Sigmoid colon (tissue), 7 donors: ENCODE measurements around the gene PSMB11. TPM values are rescaled to one million over a fixed set of nuclear protein-coding genes. Genes with fewer than 3 reads are reported as not detected.
A peak's percentile ranks its signal among the peaks of the same experiment; 100 is the strongest.

Experiments used
- DNase-seq: peaks from one replicate; pipeline ENCODE4 v3.0.0-alpha.2; 2019
- H3K27ac ChIP-seq, 4 donors: fragments of 200-600 bp; sonication (generic); one replicate each; pipeline ENCODE4 v1.5.1; 2016 to 2019; ENCODE audit warnings: mild to moderate bottlenecking in 1 of 4
- H3K27me3 ChIP-seq, 3 donors: fragments of 200-600 bp; sonication (generic); one replicate each; pipeline ENCODE4 v1.5.1; 2019; ENCODE audit warnings: mild to moderate bottlenecking in 1 of 3
- H3K36me3 ChIP-seq, 4 donors: fragments of 200-600 bp; sonication (generic); one replicate each; pipeline ENCODE4 v1.5.1; 2016 to 2019
- H3K4me1 ChIP-seq, 4 donors: fragments of 200-600 bp; sonication (generic); one replicate each; pipeline ENCODE4 v1.5.1; 2017 to 2019
- H3K4me3 ChIP-seq, 4 donors: fragments of 200-600 bp; sonication (generic); one replicate each; pipeline ENCODE4 v1.5.1; 2017 to 2019; ENCODE audit warnings: mild to moderate bottlenecking in 2 of 4, moderate library complexity in 1 of 4
- H3K9me3 ChIP-seq, 4 donors: fragments of 200-600 bp in 3 of 4; sonication (generic) in 3 of 4; one replicate each; pipeline versions ENCODE4 v1.5.1 to v1.6.1; 2013 to 2019
- CTCF ChIP-seq, 4 experiments: fragments of 450-650 bp in 3 of 4; fragments of 200-600 bp in 1 of 4; IDR thresholded peaks; one replicate each; pipeline ENCODE4 v1.5.1; 2016 to 2019; ENCODE audit warnings: antibody characterized with exemption in 4 of 4, mild to moderate bottlenecking in 3 of 4, moderate library complexity in 2 of 4
- EP300 ChIP-seq, 4 donors: sonication (generic); formaldehyde crosslinking; IDR thresholded peaks; one replicate each; pipeline ENCODE4 v1.6.1; 2017; ENCODE audit warnings: antibody characterized with exemption in 4 of 4
- POLR2A ChIP-seq, 2 donors: fragments of 450-650 bp; IDR thresholded peaks; one replicate each; pipeline ENCODE4 v1.6.1; 2016; ENCODE audit warnings: antibody characterized with exemption in 2 of 2, mild to moderate bottlenecking in 2 of 2, moderate library complexity in 2 of 2
- POLR2AphosphoS5 ChIP-seq, 4 donors: sonication (generic); formaldehyde crosslinking; IDR thresholded peaks; one replicate each; pipeline ENCODE4 v1.6.1; 2017; ENCODE audit warnings: antibody characterized with exemption in 4 of 4
- WGBS, 2 donors: extraction: QIAGEN DNeasy Blood & Tissue Kit; methylation state at CpG; one replicate each; pipeline ENCODE4 v1.1.7; 2013; 5-methylcytosine and 5-hydroxymethylcytosine counted together
- intact Hi-C: fragments of 100-400 bp; cut with DNase I; formaldehyde crosslinking; loops from one replicate; pipeline ENCODE4 v1.15.1; 2023
- polyA plus RNA-seq, 3 donors: library from polyadenylated mRNA; stranded (reverse); fragments of 200-250 nt; gene quantifications; one replicate each; pipeline ENCODE4 v1.2.3, GENCODE V29; 2013
- total RNA-seq, 4 donors: library from RNA; depleted of rRNA; stranded (reverse); fragments of >200 nt; gene quantifications; one replicate each; pipeline ENCODE4 v1.1.0, GENCODE V29; 2016
- donor health status: healthy with polysubstance abuse.
- donor health status: Bipolar disorder and iron deficiency.
- donor health status: healthy.

Gene PSMB11
- total and polyA plus RNA-seq, 7 donors = 0.06 to 0.41 TPM; not detected in 5

GRCh38 chr14:23028799-23029198 is 13.2 kb upstream of the PSMB11 start:
- TF ChIP-seq POLR2A (IDR thresholded peaks at IDR 0.05) (no peak), POLR2AphosphoS5 (IDR thresholded peaks at IDR 0.05) (no peak)
- Histone ChIP-seq H3K27me3 (no peaks in the 10 kb centered on the region), H3K27ac (no peak overlapping the region), H3K9me3 (no peaks in the 10 kb centered on the region), H3K4me1 (peaks cover 0 to 11% (median 7%) of the 10 kb centered on the region in 4 donors), H3K36me3 (peaks cover 17 to 91% (median 39%) of the 10 kb centered on the region in 4 donors), H3K4me3 (no peak overlapping the region)
- 62 to 84% methylated on average over 2 of the region's 2 CpGs for WGBS, 2 donors
- intact Hi-C loops = no loop called here
- no peak for DNase-seq

DNA sequence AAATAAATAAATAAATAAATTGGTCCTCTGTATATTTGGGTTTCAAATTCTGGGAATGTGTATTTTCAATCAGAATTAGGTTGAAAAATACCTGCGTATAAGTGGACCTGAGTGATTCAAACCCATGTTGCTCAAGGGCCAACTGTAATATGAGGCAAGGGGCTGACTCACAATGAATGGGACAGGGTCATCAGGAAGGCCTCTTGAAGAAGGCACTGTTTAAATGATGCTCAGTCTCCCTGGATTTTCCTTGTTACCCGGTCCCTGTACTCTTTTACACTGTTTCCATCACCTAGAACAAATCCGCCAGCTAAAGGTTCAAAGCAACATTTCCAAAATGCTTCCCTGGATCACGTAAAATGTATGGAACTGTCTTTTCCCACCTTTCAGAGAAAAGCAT is 11.1 kb upstream of the PSMB11 start:
- DNase-seq = no peak

GRCh38 chr14:23033251-23033727 is 8.7 kb upstream of the PSMB11 start:
- H3K4me1 ChIP-seq = peaks cover 0 to 14% (median 13%) of the 10 kb centered on the region in 4 donors
- TF ChIP-seq CTCF (IDR thresholded peaks at IDR 0.05) = no peak
- no peak for TF ChIP-seq POLR2AphosphoS5 (IDR thresholded peaks at IDR 0.05)
- no peak for TF ChIP-seq EP300 (IDR thresholded peaks at IDR 0.05)
- no peak for TF ChIP-seq POLR2A (IDR thresholded peaks at IDR 0.05)
- DNase-seq = no peak
- H3K36me3 ChIP-seq = peaks cover 9 to 50% (median 26%) of the 10 kb centered on the region in 4 donors
- H3K4me3 ChIP-seq = peak overlapping the region in 2 of 4 donors; percentile 83 to 94
- no peaks in the 10 kb centered on the region for H3K27me3 ChIP-seq
- no peaks in the 10 kb centered on the region for H3K9me3 ChIP-seq
- WGBS, 2 donors = 88 to 95% methylated on average over 10 of the region's 10 CpGs
- intact Hi-C loops = no loop called here
- no peak overlapping the region for H3K27ac ChIP-seq

More for the DNA sequence above, 11.1 kb upstream of the PSMB11 start:
- no peak for TF ChIP-seq POLR2AphosphoS5 (IDR thresholded peaks at IDR 0.05)
- TF ChIP-seq POLR2A (IDR thresholded peaks at IDR 0.05) = no peak
- TF ChIP-seq CTCF (IDR thresholded peaks at IDR 0.05) = no peak
- TF ChIP-seq EP300 (IDR thresholded peaks at IDR 0.05) = no peak
- peaks cover 0 to 14% (median 13%) of the 10 kb centered on the region in 4 donors for H3K4me1 ChIP-seq
- no peaks in the 10 kb centered on the region for H3K27me3 ChIP-seq
- no peak overlapping the region for H3K4me3 ChIP-seq
- 97% methylated on average over 4 of the region's 4 CpGs for WGBS, 2 donors
- peaks cover 17 to 73% (median 32%) of the 10 kb centered on the region in 4 donors for H3K36me3 ChIP-seq
- no peaks in the 10 kb centered on the region for H3K9me3 ChIP-seq
- intact Hi-C loops = no loop called here
- no peak overlapping the region for H3K27ac ChIP-seq

DNA sequence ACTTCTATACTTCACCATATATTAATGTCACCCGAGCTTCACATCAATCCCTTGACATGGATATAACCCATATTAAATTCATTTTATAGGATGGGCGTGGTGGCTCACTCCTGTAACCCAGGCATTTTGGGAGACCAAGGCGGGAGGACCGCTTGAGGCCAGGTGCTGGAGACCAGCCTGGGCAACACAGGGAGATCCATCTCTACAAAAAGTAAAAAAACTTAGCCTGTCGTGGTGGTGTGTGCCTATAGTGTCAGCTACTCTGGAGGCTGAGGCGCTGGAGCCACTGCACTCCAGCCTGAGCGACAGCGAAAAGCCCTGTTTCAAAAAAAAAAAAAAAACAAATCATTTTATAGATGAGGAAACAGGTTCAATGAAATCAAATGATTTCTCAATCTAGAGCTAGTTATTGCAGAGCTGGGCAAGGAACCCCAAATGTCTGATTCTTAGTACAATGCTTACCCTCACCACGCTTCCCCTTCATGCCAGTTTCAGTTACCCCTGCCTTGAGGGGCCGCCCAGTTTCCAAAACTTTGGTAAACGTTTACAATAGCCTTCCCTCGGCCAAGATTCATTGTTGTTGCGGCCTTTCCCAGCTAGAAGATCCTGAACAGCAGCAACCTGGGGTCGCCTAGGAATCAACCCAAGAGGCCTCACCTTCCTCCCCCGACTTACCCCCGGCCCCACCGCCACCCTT is 8.1 kb upstream of the PSMB11 start:
- Histone ChIP-seq H3K36me3 (peaks cover 9 to 43% (median 26%) of the 10 kb centered on the region in 4 donors), H3K27me3 (no peaks in the 10 kb centered on the region), H3K4me1 (peaks cover 0 to 14% (median 13%) of the 10 kb centered on the region in 4 donors), H3K9me3 (no peaks in the 10 kb centered on the region), H3K4me3 (peak overlapping the region; percentile 59 to 94 (median 80)), H3K27ac (peak overlapping the region; percentile 88 to 97 (median 93))
- DNase-seq = no peak
- TF ChIP-seq POLR2AphosphoS5 (IDR thresholded peaks at IDR 0.05) = no peak
- no peak for TF ChIP-seq CTCF (IDR thresholded peaks at IDR 0.05)
- no peak for TF ChIP-seq EP300 (IDR thresholded peaks at IDR 0.05)
- intact Hi-C loops = no loop called here
- 31 to 39% methylated on average over 17 of the region's 17 CpGs for WGBS, 2 donors

- WGBS, 2 donors = 0% methylated on average over 36 of the region's 36 CpGs
- intact Hi-C loops = loop anchor here (1.0 kb wide), 1 partner anchor 28 kb away; no protein-coding TSS in a partner anchor
- Histone ChIP-seq H3K9me3 (no peaks in the 10 kb centered on the region), H3K4me1 (peaks cover 0 to 14% (median 13%) of the 10 kb centered on the region in 4 donors), H3K4me3 (peak within 1 kb of the TSS; percentile 59 to 94 (median 80)), H3K36me3 (peaks cover 9 to 36% (median 26%) of the 10 kb centered on the region in 4 donors), H3K27ac (peak within 1 kb of the TSS; percentile 88 to 97 (median 93)), H3K27me3 (no peaks in the 10 kb centered on the region)
- TF ChIP-seq EP300 (IDR thresholded peaks at IDR 0.05) = no peak
- TF ChIP-seq CTCF (IDR thresholded peaks at IDR 0.05) = peak in 2 of 4 experiments; percentile 20 to 43
- peak in 1 of 2 donors; percentile 36 for TF ChIP-seq POLR2A (IDR thresholded peaks at IDR 0.05)
- peak in 3 of 4 donors; percentile 71 to 76 (median 73) for TF ChIP-seq POLR2AphosphoS5 (IDR thresholded peaks at IDR 0.05)
- peak; percentile 96 for DNase-seq
Observed at GRCh38 chr14:23034498-23035302, 7.3 kb upstream of the PSMB11 start, which contains the start of gene PSMB5. Gene PSMB5, minus strand, starts transcription at chr14:23034900. Its CDS starts 19 bp downstream, at chr14:23034881.
